HG02970 (cell line): Measurements from ENCODE around the gene CLIC4.
"Not testable (repeated sequence)": the region's sequence is repeated elsewhere in the genome, so short reads cannot be mapped to it uniquely, and the experiment has no call there.

ENCODE experiments used
- ATAC-seq: cut with Tn5 transposase; IDR thresholded peaks from one replicate; pipeline ENCODE4 v1.9.1; 2021; ENCODE audit warnings: mild to moderate bottlenecking, moderate library complexity, moderate number of reproducible peaks; ENCODE audit not compliant: unreplicated experiment, low FRiP score

CLIC4 gene

GRCh38 chr1:24717887-24718650 is 27.2 kb upstream of the CLIC4 start:
- no peak for ATAC-seq

- ATAC-seq, result no peak
These were observed 25.1 kb upstream of the CLIC4 start for GRCh38 chr1:24720152-24720551.

- ATAC-seq, result no peak
These were observed 23.7 kb upstream of the CLIC4 start for GRCh38 chr1:24721533-24721932.

- ATAC-seq, result not testable (repeated sequence)
These were observed 22.9 kb upstream of the CLIC4 start for GRCh38 chr1:24722073-24723035.

- no peak for ATAC-seq
These were observed 20.7 kb upstream of the CLIC4 start for GRCh38 chr1:24724345-24725208.

GRCh38 chr1:24725209-24725651 is 20.0 kb upstream of the CLIC4 start:
- no peak for ATAC-seq

- no peak for ATAC-seq
These were observed 18.5 kb upstream of the CLIC4 start for GRCh38 chr1:24726741-24727140.

GRCh38 chr1:24727501-24728216 is 17.6 kb upstream of the CLIC4 start:
- ATAC-seq, result no peak

- no peak for ATAC-seq
These were observed 16.3 kb upstream of the CLIC4 start for GRCh38 chr1:24728982-24729381.

- no peak for ATAC-seq
These were observed 12.9 kb upstream of the CLIC4 start for GRCh38 chr1:24732186-24732885.

GRCh38 chr1:24733342-24733741 is 11.9 kb upstream of the CLIC4 start:
- not testable (repeated sequence) for ATAC-seq

GRCh38 chr1:24735156-24735508 is 10.1 kb upstream of the CLIC4 start:
- ATAC-seq, result no peak

- no peak for ATAC-seq
These were observed 9.5 kb upstream of the CLIC4 start for GRCh38 chr1:24735509-24736375.

- no peak for ATAC-seq
These were observed 7.7 kb upstream of the CLIC4 start for GRCh38 chr1:24737368-24738117.

- ATAC-seq, result no peak
These were observed 6.0 kb upstream of the CLIC4 start for GRCh38 chr1:24739241-24739640.

- no peak for ATAC-seq
These were observed 2.9 kb upstream of the CLIC4 start for GRCh38 chr1:24742090-24742938.
